Measurements from ENCODE around the gene HERC3. TPM values are rescaled to one million over a fixed set of nuclear protein-coding genes. Genes with fewer than 3 reads are reported as not detected.
A peak's percentile ranks its signal among the peaks of the same experiment; 100 is the strongest.

HERC3 gene
- total RNA-seq, result 49.5 TPM
- long read RNA-seq, full-length matches to known transcripts, result 3 of 9 reads
- long read RNA-seq, partial matches to known transcripts, result 3 of 9 reads
- long read RNA-seq, other reads (novel, unspliced or antisense), result 3 of 9 reads

DNA sequence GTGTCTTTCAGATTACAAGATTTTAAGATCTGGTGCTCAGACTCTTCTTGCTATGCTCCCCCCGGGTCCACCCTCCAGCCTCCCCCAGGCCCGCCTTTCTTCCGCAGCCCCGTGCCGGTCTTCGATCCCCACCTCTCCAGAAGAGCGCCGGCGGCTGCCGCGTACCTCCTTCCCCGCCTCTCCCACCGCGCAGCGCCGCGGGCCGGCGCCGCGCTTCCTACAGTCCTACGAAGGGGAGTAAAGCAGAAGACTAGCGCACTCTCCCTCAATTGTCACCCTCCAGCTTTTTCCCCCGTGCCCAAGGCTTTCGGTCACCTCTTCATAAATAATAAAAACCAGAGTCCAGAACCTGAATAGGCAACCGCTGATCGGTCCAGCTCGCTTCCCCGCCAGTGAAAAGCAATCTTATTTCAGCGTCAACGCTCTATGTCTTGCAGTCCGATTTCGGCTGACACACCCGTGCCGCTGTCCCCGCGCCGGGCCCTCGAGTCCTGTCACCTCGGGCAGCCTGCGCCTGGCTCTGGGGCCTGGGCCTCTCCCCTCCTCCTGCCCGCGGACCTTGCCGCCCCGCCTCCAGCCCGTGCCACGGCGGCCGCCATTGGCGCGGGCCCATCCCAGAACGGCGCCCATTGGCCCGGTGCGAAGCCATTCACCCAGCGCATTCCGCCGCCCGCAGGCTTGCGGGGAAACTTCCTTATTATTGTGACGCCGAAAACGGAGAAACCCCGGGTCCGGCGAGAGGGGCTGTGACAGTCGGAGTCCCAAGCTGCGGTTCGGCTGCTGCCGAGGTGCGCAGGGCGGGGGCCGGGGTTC, at the start of gene HERC3:
TSS of gene HERC3 (plus strand) at position 694 of the 813 bp plus-strand sequence. CDS start 13,344 bp downstream, outside the sequence.
- DNase-seq (ENCODE audit: missing footprints), result peak; percentile 97
- ATAC-seq, result peak; percentile 99
- intact Hi-C loops (cut with DNase I), result loop anchor here (2.0 to 5.0 kb wide), 3 partner anchors 19 to 70 kb away; partner anchors contain the start of gene PYURF

DNA sequence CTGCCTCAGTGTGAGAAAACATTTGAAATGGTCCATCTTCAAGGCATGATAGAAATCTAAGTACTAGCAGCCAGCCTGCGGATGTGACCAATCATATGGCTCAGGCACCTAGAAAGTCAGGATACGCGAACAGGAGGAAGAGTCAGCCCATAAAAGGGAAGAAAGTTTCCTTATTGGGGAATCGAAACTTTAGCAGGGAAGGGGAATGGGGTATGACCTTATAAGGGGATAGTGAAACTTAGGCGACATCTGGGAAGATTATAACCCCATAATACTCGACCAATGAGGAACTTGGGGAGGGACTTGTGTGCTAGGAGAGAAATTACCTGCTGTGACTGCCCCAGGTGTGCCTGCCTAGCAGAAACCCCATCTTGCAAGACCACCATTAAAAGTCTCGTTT, 42.5 kb upstream of the HERC3 start:
- ATAC-seq (no peak), DNase-seq (ENCODE audit: missing footprints) (no peak)
- intact Hi-C loops (cut with DNase I), result no loop called here

DNA sequence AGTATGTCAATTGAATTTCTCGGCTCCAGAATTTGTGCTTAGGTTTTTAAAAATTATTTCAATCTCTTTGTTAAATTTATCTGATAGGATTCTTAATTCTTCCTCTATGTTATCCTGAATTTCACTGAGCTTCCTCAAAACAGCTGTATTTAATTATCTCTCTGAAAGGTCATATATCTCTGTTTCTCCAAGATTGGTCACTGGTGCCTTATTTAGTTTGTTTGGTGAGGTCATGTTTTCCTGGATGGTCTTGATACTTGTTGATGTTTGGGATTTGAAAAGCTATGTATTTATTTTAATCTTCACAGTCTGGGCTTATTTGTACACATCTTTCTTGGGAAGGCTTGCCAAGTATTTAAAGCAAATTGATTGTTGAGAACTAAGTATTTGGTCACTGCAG, 24.7 kb upstream of the HERC3 start:
- DNase-seq (ENCODE audit: missing footprints), result no peak
- ATAC-seq, result no peak
- intact Hi-C loops (cut with DNase I), result no loop called here

DNA sequence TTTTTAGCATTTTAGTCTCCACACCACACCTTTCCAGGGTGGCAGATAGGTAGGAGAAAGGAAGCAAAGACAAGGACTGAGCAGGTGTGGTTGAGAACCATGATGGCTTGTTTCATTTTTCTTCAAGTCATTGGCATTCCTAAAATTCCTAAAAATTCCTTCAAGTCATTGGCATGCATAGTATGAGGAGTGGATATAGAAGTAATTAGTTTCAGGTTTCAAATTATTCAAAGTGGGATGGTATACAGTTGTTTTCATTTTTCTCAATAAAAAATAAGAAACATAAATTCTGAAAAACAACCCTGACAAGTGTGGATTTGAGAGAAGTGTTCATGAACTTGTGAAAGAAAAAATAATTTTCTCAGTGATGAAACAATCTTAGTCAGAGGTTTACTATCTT, 22.3 kb upstream of the HERC3 start:
- intact Hi-C loops (cut with DNase I), result no loop called here
- DNase-seq (ENCODE audit: missing footprints), result no peak
- no peak for ATAC-seq

DNA sequence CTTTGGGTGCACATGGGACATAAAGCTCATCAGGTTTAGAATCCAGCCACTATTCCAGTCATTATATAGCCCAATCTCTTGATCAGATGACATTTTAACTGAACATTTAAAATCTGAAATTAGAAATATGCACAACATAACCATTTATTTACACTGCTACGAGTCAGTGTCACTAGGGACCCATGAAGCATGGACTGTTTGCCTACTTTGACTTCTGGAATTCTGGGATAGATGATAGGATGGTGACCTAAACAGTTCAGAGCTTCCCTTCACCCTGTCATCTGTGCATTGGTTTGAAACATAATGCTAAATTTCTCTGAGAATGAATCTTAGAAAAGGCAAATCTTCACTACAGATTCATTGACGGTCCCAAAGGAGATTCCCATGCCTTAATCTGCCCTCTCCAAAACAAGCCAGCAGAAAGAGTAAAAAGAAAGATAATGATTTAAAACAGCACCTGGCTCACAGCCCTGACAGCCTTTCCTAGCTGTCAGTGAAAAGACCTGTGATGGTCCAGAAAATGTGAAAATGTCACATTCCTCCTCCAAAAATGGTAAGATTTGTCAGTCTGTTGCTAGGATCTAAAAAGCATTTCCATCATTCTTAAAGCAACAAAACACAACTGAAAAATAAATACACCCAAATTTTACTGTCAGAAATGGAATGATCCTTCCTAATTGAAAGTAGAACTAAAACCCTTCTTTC, 18.9 kb upstream of the HERC3 start:
- no peak for ATAC-seq
- intact Hi-C loops (cut with DNase I), result no loop called here
- no peak for DNase-seq (ENCODE audit: missing footprints)

DNA sequence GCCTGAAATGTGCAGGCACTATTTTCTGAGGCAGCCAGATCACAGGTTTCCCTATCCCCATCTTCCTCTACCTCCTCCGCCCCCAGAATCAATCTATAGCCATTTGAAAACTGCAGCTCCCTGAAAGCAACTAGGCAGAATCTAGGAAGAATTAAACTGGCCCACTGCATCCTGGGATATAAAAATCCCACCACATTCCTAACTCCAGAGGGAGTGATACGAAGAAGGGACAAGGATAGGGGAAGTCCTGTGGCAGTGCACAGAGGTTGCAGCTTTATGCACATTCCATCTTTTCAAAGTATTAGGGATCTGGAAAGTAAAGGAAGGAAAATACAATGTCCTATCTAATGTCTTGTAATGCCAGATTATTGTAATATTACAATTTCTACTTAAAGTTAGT, 18.3 kb upstream of the HERC3 start:
- no peak for DNase-seq (ENCODE audit: missing footprints)
- no peak for ATAC-seq
- intact Hi-C loops (cut with DNase I), result no loop called here

DNA sequence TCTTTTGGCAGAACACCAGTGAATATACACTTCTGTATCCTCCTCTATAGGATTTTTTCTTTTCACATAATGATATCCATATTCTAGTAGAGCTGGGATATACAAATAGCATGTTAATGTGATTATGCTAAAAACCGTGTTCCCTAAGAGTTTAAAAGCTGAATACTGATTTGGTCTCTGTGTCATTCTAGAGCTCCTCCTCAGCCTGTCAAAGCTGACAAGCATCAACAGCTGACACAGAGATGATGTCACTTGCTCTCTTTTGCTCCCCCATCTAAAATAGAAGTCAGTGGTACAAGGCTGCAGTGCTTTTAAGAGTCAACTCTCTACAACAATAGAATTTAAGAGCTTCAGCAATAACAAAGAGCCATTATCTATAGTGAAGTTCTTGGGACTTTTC, 17.1 kb upstream of the HERC3 start:
- DNase-seq (ENCODE audit: missing footprints), result no peak
- ATAC-seq, result no peak
- intact Hi-C loops (cut with DNase I), result no loop called here

DNA sequence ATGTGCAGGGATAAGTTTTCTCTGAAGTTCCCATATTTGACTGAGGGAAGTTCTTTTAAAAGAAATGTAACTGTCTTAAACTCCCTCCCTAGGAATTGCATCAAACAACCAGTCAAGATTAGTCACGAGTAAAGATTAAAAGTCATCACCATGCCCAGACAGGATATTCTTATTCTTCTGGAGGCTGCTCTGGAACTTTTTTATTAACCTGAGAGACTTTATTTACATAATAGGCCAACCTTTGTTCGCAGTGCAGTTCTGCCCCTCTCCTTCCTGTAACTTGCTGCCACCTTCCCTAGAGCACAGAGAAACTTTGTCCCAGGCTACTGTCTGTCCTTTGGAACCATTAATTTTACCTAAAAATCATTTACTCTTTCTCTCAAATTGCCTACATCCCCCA, 9.8 kb upstream of the HERC3 start:
- ATAC-seq, result no peak
- intact Hi-C loops (cut with DNase I), result no loop called here

DNA sequence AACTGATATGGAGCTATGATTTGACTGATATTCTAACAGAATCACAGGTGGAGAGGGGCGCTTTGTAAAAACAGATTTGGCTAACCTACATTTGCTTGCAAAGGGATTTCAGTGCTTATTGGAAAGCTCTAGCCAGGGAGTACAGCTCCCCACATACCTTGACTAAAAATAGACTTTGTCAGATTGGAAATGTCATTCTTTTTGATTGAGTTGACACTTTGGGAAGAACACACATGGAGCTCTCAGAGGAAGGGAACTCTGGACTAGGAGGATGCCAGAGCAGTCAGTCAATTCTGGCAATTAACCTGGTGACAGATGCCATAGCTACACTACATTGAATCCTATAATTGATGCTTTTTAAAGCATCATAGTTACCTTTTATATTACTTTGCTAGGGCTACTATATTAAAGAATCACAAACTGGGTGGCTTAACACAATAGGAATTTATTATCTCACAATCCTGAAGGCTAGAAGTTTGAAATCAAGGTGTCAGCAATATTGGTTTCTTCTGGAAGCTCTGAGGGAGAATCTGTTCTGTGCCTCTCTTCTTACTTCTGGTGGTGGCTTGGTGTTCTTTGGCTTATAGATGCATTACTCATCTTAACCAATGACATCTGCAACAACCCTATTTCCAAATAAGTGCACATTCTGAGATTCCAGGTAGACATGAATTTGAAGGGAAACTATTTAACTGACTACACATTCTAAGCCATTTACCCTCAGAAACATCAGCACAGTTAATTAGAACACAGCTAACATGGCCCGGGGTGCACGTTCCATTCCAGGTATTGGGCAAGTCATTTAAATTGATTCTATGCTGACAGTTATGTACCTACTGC, 8.4 kb upstream of the HERC3 start:
- intact Hi-C loops (cut with DNase I), result no loop called here
- ATAC-seq, result peak; percentile 89
- no peak for DNase-seq (ENCODE audit: missing footprints)

More for the DNA sequence above, 9.8 kb upstream of the HERC3 start:
- DNase-seq (ENCODE audit: missing footprints), result no peak

DNA sequence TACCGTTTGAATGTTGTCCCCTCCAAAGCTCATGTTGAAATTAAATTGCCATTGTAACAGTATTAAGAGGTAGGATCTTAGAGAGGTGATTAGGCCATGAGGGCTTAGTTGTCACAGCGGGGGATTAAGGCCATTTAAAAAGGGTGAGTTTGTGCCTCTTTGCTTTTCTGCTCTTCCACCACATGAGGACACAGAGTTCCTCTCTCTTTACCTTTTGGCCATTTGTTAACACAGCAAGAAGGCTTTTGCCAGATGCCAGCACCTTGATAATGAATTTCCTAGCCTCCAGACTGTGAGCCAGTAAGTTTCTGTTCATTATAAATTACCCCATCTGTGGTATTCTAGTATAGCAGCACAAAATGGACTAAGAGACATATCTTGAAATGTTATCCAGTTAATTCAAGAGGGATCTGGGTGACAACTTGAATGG, 7.8 kb upstream of the HERC3 start:
- ATAC-seq, result no peak
- intact Hi-C loops (cut with DNase I), result no loop called here
- DNase-seq (ENCODE audit: missing footprints), result no peak

DNA sequence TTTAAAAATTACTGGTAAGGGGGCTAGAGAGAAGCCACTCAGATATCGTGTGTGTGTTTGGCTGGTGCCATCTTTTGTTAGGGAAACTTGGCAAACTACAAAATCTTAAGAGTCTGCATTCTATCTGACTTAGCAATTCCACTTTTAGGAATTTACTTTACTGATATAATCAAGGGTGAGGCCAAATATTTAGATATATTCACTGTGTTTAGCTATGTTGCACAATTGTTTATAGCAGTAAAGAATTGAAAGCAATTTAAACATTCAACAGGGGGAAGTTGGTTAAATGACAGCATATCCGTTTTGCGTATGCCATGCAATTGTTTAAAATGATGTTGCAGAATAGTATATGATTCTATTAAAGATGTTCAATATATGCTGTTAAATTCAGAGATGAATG, 6.4 kb upstream of the HERC3 start:
- DNase-seq (ENCODE audit: missing footprints) (no peak), ATAC-seq (no peak)
- intact Hi-C loops (cut with DNase I), result no loop called here

DNA sequence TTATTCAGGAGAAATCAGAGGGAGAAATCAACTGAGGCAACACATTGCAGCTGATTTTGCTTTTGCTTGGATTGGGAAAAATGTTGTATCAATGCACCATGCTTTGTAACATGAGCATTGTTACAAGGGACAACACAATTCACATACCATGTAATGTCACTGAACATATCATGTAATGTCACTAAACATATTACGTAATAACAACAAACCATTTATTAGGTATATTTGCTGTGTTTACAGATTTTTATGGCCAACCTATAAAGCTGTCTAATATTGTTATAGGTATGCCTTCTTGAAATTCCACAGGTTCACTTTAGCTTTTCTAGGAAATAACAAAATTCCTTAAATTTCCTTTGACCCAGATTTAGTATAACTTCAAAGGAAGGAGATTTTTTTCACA, 5.0 kb upstream of the HERC3 start:
- intact Hi-C loops (cut with DNase I), result no loop called here
- ATAC-seq (no peak), DNase-seq (ENCODE audit: missing footprints) (no peak)

DNA sequence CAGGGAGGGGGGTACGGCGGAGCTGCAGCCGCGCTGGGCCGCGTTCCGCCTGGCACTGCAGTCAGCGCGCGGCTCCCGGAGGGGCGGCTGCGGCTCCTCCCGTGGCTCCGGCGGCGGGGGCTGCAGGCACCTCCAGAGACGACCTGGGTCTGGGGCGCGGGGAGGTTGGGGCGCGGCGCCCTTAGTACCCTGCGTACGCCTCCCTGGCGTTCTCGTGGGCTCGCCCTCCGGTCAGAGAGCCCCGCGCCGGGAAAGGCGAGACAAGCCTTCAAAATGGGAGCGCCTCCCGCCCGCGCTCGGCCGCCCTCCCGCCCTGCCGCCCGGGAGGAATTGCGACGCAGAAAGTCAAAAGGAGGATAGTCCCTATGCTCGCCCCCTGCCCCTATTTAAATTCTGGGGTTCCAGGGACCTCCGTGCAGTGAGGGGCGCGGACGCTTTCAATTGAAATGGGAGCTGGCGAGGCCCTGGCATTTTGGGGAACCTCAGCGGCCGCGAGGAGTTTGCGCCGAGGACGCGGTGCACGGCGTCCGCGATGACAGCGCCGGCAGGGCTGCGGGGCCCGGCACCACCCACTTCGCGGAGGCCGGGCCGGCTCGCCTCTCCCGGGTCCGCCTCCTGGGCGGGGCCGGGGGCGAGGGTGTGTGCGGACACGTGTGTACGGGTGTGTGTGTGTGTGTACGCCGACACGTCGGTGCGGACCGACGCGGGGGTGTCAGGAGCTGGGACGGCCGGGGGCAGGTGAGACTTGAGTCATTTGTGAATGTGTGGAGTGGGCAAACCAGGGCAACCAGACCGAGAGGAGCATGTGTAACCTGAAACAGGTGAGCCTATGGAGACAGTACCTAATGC, 544 bp downstream of the HERC3 start:
- intact Hi-C loops (cut with DNase I), result loop anchor here (2.0 to 5.0 kb wide), 3 partner anchors 18 to 71 kb away; partner anchors contain the start of gene PYURF
- ATAC-seq (peak; percentile 92), DNase-seq (ENCODE audit: missing footprints) (peak; percentile 94)

DNA sequence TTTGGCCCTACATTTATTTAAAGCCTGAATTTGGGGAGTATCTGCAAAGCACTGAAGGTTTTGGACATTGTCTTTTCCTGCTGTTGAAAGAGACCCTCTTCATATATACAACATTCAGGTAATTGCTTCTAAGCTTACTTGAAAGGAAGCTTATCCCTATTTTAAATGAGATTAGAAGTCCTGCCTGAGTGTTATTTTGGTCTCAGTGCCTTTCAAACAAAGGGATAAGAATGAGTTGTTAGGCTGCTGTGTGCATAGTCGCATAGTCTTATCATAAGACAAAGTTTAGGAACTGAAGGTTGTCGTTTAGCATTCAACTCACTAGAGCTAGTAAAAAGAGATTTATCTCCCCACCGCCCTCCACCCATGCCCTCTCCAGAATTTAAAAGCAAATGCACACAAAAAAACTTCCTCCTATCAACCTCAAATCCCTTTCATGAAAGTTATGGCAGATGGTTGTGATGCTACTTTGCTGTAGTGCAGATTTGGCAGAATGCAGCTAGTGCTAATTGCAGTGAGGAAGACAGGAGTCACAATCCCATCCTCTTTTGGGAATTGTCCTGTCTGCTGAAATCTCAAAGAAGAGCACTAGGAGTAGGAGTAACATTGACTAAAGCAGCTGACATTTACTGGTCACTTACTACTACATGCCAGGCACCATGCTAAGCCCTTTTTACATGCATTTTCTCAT, 5.8 kb downstream of the HERC3 start:
- no peak for DNase-seq (ENCODE audit: missing footprints)
- ATAC-seq, result no peak
- intact Hi-C loops (cut with DNase I), result no loop called here

DNA sequence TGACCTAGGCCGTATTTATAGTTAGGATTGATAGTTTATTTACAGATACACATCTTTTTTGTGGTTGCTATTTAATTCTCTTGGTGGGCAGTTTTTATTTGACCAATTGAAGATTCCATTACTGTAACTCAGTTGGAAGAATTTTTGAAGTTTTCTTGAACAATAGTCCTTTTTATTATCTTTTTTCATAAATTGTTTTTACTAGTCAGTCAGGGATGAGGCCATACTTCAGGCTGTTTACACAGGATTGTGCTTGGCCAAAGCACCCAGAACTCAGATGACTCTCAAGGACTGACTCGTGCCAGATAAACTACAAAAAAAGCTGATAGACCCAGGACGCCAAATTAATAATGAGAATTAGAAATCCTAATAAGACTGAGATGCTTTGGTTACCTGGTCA, 7.0 kb downstream of the HERC3 start:
- intact Hi-C loops (cut with DNase I), result no loop called here
- DNase-seq (ENCODE audit: missing footprints), result no peak
- no peak for ATAC-seq

DNA sequence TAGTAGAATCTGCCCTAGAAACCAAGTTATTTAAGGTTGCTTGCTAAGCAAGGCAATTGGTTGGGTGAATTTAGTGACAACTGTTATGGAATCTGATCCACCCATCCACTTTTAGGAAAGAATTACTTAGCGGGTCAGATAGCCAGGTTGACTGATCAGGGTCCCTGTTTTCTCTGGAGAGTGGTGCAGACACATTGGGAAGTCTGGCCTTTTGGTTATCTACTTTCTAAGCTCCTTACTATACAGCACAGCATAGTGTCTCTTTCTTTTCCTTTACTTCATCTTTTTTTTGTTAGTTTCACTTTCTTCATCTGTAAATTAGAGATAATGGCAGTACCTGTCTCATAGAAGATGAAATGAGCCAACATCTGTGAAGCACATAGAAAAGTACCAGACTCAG, 7.4 kb downstream of the HERC3 start:
- intact Hi-C loops (cut with DNase I), result no loop called here
- DNase-seq (ENCODE audit: missing footprints) (no peak), ATAC-seq (no peak)

DNA sequence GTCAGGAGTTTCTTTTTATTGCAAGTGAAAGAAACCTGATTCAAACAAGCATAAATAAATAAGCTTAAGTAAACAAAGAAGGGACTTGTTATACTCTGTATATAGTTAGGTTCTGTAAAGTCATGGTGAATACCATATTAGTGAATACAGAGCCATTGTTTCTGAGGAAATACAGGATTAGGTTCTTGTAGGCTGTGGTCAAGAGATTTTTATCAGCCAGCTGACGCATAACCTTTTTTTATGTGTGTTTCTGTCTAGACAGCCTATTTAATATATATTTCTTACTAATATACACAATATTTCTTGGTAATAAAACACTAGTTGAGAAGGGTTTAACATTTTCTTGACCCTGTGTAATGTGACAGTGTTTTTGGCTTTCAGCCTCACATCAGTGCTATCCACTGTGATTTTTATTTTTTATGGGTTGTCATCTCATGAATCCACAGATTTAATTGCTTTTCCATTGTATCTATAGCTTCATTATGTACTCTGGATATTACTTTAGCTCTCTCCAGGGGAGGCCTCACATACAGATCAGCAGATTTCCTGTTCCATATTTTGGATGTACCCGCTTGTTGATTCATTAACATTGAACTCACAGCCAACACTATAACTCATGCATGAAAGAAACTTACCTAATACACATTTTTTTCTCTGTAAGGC, 8.0 kb downstream of the HERC3 start:
- ATAC-seq (no peak), DNase-seq (ENCODE audit: missing footprints) (no peak)
- intact Hi-C loops (cut with DNase I), result no loop called here

Data from Right ventricle myocardium inferior (tissue), 1 donor.